Neural progenitor cell (in vitro differentiated cells): Measurements from ENCODE around the gene VAV1.

Experiments
- EZH2 ChIP-seq: fragments of 200-600 bp; sonication (generic); IDR thresholded peaks from 2 replicates; pipeline ENCODE4 v1.6.1; 2017; ENCODE audit warnings: antibody characterized with exemption, mild to moderate bottlenecking, moderate library complexity
- EZH2phosphoT487 ChIP-seq: fragments of 200-600 bp; sonication (generic); IDR thresholded peaks from 2 replicates; pipeline ENCODE4 v1.6.1; 2017; ENCODE audit warnings: antibody characterized with exemption
- TF ChIP-seq, protein P1 (sequence below): fragments of 200-600 bp; sonication (generic); IDR thresholded peaks from 2 replicates; pipeline ENCODE4 v1.5.1; 2017; ENCODE audit warnings: antibody characterized with exemption, mild to moderate bottlenecking

DNA sequence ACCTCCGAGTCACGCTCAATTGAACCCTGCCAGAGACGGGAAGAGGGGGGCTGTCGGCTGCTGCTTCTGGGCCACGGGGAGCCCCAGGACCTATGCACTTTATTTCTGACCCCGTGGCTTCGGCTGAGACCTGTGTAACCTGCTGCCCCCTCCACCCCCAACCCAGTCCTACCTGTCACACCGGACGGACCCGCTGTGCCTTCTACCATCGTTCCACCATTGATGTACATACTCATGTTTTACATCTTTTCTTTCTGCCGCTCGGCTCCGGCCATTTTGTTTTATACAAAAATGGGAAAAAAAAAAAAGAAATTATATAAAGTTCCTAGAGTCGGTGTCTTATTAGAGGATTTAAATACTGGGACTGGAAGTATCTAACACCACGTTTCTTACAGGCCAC, 21.3 kb upstream of the VAV1 start:
- TF ChIP-seq, protein P1, sequence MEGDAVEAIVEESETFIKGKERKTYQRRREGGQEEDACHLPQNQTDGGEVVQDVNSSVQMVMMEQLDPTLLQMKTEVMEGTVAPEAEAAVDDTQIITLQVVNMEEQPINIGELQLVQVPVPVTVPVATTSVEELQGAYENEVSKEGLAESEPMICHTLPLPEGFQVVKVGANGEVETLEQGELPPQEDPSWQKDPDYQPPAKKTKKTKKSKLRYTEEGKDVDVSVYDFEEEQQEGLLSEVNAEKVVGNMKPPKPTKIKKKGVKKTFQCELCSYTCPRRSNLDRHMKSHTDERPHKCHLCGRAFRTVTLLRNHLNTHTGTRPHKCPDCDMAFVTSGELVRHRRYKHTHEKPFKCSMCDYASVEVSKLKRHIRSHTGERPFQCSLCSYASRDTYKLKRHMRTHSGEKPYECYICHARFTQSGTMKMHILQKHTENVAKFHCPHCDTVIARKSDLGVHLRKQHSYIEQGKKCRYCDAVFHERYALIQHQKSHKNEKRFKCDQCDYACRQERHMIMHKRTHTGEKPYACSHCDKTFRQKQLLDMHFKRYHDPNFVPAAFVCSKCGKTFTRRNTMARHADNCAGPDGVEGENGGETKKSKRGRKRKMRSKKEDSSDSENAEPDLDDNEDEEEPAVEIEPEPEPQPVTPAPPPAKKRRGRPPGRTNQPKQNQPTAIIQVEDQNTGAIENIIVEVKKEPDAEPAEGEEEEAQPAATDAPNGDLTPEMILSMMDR = no peak
- TF ChIP-seq EZH2phosphoT487 (no peak), EZH2 (no peak)
